ENCODE data around the gene LRRC75B.

LRRC75B gene

DNA sequence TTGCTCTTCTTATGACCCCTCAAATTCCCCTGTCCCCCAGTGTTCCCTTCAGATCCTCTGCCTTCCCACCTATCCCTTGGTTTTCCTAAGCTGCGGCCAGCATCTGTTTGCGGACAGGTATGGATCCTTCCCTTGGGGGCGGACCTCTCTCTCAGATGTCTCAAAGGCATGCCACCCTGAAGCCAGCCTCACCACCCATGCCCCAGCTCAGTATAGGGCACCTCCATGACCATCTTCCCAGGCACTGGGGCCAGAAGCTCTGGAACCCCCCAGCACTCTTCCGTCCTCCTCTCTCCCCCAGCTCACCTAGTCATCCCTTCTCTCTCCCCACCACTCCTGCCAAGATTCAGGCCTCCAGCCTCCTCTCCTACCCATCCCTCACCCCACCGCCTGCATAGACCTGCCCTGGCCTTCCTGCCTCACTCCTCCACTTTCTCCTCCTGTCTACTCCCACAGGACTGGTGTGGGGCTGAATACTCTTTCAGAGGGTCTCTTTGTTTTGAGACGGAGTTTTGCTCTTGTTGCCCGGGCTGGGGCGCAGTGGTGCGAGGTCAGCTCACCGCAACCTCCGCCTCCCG is 2.2 kb downstream of the LRRC75B start:
- no peak for DNase-seq (ENCODE audit: low read depth)
- TF ChIP-seq, protein P1, sequence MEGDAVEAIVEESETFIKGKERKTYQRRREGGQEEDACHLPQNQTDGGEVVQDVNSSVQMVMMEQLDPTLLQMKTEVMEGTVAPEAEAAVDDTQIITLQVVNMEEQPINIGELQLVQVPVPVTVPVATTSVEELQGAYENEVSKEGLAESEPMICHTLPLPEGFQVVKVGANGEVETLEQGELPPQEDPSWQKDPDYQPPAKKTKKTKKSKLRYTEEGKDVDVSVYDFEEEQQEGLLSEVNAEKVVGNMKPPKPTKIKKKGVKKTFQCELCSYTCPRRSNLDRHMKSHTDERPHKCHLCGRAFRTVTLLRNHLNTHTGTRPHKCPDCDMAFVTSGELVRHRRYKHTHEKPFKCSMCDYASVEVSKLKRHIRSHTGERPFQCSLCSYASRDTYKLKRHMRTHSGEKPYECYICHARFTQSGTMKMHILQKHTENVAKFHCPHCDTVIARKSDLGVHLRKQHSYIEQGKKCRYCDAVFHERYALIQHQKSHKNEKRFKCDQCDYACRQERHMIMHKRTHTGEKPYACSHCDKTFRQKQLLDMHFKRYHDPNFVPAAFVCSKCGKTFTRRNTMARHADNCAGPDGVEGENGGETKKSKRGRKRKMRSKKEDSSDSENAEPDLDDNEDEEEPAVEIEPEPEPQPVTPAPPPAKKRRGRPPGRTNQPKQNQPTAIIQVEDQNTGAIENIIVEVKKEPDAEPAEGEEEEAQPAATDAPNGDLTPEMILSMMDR (IDR thresholded peaks at IDR 0.05; ENCODE audit: low read length, missing control alignments), result no peak
- no peak overlapping the region for H3K4me3 ChIP-seq (replicated peaks; ENCODE audit: low read depth, low read length)

DNA sequence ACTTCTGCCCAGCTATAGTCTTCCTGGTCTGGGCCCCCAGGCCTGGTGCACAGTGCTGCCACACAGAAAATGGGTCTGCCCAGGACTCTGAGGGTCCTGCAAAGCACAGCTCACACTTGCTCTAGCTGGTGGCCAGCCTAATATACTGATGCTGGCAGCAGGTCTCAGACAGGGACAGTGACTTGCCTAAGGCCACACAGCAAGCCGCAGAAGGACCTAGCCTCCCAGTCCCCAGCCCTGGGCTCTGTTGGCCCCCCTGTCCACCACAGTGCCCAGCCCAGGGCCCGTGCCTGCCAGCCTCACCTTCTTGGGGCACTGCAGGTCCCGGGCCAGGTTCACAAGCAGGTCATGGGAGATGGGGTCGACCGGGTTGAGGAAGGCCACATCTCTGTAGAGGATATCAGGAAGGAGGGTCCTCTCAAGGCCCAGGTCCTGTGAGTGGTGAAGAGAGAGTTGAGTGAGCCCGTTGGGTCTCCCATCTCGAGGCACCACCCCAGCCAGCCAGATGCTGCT is 3.3 kb downstream of the LRRC75B start:
- TF ChIP-seq, protein P1 (IDR thresholded peaks at IDR 0.05; ENCODE audit: low read length, missing control alignments), result no peak
- DNase-seq (ENCODE audit: low read depth), result no peak
- H3K4me3 ChIP-seq (replicated peaks; ENCODE audit: low read depth, low read length), result no peak overlapping the region

GRCh38 chr22:24588757-24589481 is 4.0 kb downstream of the LRRC75B start:
- DNase-seq (ENCODE audit: low read depth), result no peak
- TF ChIP-seq, protein P1 (IDR thresholded peaks at IDR 0.05; ENCODE audit: low read length, missing control alignments), result no peak
- H3K4me3 ChIP-seq (replicated peaks; ENCODE audit: low read depth, low read length), result no peak overlapping the region

GRCh38 chr22:24588381-24588756 is 4.5 kb downstream of the LRRC75B start:
- no peak for DNase-seq (ENCODE audit: low read depth)
- no peak overlapping the region for H3K4me3 ChIP-seq (replicated peaks; ENCODE audit: low read depth, low read length)
- TF ChIP-seq, protein P1 (IDR thresholded peaks at IDR 0.05; ENCODE audit: low read length, missing control alignments), result no peak

DNA sequence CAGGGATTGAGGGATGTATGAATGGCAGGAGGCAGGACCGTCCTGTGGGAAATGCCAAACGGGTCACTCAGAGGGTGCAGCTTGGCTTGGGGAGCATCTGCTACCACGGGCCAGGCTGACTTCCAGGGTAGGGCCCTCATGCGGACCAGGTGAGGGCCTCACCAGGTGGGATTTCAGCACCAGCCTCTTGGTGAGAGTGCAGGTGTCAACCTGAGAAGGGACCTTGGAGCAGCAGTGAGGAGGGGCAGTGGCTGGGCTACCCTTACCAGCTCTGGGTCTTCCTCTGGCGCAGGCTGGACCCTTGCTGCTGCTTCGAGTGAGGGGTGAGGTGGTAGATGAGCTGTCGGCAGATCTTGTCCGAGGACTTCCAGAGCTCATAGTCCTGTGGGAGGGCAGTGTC is 4.9 kb downstream of the LRRC75B start:
- TF ChIP-seq, protein P1 (IDR thresholded peaks at IDR 0.05; ENCODE audit: low read length, missing control alignments), result no peak
- H3K4me3 ChIP-seq (replicated peaks; ENCODE audit: low read depth, low read length), result no peak overlapping the region
- no peak for DNase-seq (ENCODE audit: low read depth)

DNA sequence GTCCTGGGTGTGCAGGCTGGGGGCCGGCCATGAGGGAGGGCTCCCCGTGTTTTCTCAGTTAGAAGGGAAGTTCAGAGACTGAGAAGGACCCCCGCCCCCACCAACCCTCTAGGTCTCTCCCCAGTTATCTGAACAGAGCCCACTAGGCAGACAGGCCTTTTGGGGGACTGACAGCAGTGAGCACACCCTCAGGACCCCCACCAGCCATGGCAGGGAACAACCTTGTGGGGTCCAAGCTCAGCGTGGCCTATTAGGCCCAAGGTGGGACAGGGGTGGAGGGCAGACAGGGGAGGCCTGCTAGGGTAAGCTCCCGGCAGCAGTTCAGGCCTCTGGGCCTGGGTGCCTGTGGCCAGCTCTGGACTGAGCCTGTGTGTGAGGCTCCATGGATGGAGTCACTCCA is 5.6 kb downstream of the LRRC75B start:
- TF ChIP-seq, protein P1 (IDR thresholded peaks at IDR 0.05; ENCODE audit: low read length, missing control alignments), result no peak

More for the DNA sequence above, 5.6 kb downstream of the LRRC75B start:
- no peak overlapping the region for H3K4me3 ChIP-seq (replicated peaks; ENCODE audit: low read depth, low read length)
- no peak for DNase-seq (ENCODE audit: low read depth)

Data from fibroblast of pulmonary artery (primary cell).